Epithelial cell of esophagus (primary cell): Measurements from ENCODE around the gene CD27.
A peak's percentile ranks its signal among the peaks of the same experiment; 100 is the strongest.
"Not testable (repeated sequence)": the region's sequence is repeated elsewhere in the genome, so short reads cannot be mapped to it uniquely, and the experiment has no call there.

ENCODE experiments used
- DNase-seq: peaks from one replicate; pipeline ENCODE4 v3.0.0; 2010; ENCODE audit warnings: low read depth
- H3K4me3 ChIP-seq: 2 replicates; pipeline ENCODE4 v1.5.1; 2011; ENCODE audit warnings: mild to moderate bottlenecking, low read length, control low read depth
- TF ChIP-seq, protein P1 (sequence below): IDR thresholded peaks from 2 replicates; pipeline ENCODE4 v1.5.1; 2011; ENCODE audit warnings: low read depth, mild to moderate bottlenecking, low read length, control low read depth, inconsistent platforms; ENCODE audit not compliant: insufficient read depth; ENCODE audit errors: missing control alignments

The CD27 gene

DNA sequence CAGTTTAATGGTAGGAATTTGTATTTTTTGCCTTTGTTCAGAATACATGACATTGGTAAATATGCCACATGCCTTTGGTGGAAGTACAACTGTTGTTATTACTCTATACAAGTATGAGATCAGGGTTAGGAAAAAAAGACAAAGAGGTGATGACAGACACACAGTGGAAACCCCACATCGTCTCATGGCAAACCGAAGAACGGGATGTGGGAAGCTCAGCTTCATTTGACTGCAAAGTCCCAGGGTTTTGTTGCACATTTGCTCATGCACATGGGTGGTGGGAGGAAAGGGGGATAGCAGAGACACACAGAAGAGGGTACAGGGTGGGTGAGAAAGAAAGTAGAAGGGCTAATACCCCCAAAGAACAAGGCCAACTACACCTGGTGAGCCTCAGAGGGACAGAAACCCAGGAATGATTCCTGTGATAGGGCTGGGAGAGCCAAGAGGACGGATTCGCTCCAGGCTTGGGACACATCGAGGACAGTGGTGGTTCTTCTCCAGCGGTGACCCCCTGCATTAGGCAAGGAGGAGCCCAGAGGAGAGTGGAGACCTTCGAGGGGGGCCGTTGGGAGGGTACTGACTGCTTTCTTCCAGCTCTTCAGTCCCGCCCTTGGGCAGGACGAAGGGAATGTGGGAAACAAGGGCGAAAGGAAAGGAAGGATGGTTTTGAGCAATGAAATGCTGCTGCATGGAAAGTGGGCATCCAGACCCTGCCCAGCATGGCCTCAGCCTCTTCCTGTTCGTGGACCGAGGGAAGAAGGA is 17.7 kb downstream of the CD27 start:
- DNase-seq = no peak
- TF ChIP-seq, protein P1, sequence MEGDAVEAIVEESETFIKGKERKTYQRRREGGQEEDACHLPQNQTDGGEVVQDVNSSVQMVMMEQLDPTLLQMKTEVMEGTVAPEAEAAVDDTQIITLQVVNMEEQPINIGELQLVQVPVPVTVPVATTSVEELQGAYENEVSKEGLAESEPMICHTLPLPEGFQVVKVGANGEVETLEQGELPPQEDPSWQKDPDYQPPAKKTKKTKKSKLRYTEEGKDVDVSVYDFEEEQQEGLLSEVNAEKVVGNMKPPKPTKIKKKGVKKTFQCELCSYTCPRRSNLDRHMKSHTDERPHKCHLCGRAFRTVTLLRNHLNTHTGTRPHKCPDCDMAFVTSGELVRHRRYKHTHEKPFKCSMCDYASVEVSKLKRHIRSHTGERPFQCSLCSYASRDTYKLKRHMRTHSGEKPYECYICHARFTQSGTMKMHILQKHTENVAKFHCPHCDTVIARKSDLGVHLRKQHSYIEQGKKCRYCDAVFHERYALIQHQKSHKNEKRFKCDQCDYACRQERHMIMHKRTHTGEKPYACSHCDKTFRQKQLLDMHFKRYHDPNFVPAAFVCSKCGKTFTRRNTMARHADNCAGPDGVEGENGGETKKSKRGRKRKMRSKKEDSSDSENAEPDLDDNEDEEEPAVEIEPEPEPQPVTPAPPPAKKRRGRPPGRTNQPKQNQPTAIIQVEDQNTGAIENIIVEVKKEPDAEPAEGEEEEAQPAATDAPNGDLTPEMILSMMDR = no peak
- H3K4me3 ChIP-seq = no peak overlapping the region

DNA sequence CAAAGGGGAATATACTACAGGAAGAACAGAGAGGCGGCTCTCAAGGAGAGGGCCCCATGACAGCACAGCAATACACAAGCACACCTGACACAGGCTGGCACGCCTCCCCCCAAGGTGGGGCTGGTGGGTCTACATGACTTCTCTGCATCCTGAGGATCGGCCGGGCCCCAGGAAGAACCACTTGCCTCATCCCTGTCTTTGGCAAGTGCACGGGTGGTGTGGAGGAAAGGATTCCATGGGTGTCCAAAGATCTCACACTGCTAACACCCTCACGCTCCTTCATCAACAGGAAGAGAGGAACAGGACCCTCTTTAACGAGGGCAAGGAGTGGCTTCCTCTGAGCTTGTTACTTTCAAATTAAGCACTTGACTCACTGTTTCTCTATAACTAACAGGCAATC is 18.5 kb downstream of the CD27 start:
- no peak overlapping the region for H3K4me3 ChIP-seq

GRCh38 chr12:6463858-6464257 is 19.1 kb downstream of the CD27 start:
- DNase-seq = no peak
- H3K4me3 ChIP-seq = no peak overlapping the region
- TF ChIP-seq, protein P1 = no peak

More for the DNA sequence above, 18.5 kb downstream of the CD27 start:
- TF ChIP-seq, protein P1 = no peak
- DNase-seq = no peak

- no peak for DNase-seq
- H3K4me3 ChIP-seq = no peak overlapping the region
- TF ChIP-seq, protein P1 = no peak
Observed at GRCh38 chr12:6464531-6464930, 19.8 kb downstream of the CD27 start.

DNA sequence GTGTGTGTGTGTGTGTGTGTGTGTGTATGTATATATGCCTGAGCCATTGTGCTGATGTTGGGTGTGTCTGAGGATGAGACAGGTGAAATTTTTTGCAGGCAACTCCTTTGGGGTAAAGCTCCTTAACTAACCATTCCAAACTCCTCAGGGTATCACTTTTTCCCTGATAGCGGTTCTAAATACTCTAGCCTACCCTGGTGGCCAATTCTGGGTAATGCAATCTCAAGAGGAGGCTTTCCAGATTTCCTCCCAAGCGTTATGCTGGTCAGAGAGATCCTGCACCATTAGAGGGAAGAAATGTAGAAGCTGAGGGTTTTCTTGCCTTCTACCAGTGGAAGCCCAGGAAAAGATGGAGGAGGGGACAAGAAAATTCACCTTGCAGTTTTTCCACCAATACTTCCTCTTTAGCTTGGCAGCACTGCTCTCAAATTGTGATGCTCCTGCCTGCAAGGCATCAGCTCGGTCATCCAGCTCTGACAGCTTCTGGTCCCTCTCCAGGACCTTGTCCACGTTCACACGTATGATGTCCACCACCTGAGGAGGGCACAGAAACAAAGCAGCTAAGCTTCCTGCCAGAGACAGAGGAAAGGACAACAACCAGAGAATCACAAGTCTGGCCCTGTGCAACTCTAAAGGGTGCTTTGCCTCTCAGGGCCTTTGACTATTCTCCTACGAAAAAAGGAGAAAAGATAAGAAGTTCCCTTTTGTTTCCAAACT is 20.9 kb downstream of the CD27 start:
- TF ChIP-seq, protein P1 = peak; percentile 96
- H3K4me3 ChIP-seq = no peak overlapping the region
- peak; percentile 75 for DNase-seq

- TF ChIP-seq, protein P1 = no peak
- no peak for DNase-seq
- H3K4me3 ChIP-seq = no peak overlapping the region
Observed at GRCh38 chr12:6466184-6466573, 21.4 kb downstream of the CD27 start.

DNA sequence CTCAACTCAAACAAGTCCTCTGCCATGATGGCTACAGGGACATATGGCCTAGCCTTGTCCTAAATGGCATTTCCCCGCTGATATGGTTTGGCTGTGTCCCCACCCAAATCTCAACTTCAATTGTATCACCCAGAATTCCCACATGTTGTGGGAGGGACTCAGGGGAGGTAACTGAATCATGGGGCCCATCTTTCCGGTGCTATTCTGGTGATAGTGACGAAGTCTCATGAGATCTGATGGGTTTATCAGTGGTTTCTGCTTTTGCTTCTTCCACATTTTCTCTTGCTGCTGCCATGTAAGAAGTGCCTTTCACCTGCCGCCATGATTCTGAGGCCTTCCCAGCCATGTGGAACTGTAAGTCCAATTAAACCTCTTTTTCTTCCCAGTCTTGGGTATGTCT is 22.0 kb downstream of the CD27 start:
- DNase-seq, H3K4me3 ChIP-seq: not testable (repeated sequence)

DNA sequence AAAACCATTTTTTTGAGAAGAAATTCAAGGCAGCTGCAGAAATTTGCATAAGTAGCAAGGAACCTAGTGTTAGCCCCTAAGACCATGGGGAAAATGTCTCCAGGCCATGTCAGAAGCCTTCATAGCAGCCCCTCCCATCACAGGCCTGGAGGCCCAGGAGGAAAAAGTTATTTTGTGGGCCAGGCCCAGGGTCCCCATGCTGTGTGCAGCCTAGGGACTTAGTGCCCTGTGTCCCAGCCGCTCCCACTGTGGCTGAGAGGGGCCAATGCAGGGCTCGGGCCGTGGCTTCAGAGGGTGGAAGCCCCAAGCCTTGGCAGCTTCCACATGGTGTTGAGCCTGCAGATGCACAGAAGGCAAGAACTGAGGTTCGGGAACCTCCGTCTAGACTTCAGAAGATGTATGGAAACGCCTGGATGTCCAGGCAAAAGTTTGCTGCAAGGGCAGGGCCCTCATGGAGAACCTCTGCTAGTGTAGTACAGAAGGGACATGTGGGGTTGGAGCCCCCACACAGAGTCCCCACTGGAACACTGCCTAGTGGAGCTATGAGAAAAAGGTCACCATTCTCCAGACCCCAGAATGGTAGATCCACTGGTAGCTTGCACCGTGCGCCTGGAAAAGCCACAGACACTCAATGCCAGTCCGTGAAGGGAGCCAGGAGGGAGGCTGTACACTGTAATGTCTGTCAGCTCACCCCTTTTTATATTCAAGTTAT is 23.0 kb downstream of the CD27 start:
- DNase-seq, H3K4me3 ChIP-seq: not testable (repeated sequence)
